ENCODE data around the gene ACTA2.

DNA sequence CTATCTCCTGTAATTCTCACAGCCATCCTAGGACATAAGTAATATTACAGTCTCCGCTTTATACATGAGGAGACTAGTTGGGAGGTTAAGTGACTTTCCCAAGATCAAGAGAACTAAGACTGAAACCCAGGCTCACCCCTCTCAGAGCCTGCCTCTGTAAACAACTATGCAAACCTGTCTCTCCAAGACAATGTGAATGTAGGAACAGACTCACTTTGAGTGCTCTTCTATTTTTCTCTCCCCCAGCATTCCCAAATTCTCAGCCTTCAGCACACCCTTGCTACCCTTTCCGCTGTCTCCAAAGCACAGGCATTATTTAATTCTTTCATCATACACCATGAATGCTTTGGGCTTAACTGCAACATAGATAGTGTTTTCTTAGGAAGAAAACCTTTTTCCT lies 13.6 kb downstream of the ACTA2 start:
- no peak for TF ChIP-seq POLR2A (IDR thresholded peaks at IDR 0.05)
- TF ChIP-seq, protein P1, sequence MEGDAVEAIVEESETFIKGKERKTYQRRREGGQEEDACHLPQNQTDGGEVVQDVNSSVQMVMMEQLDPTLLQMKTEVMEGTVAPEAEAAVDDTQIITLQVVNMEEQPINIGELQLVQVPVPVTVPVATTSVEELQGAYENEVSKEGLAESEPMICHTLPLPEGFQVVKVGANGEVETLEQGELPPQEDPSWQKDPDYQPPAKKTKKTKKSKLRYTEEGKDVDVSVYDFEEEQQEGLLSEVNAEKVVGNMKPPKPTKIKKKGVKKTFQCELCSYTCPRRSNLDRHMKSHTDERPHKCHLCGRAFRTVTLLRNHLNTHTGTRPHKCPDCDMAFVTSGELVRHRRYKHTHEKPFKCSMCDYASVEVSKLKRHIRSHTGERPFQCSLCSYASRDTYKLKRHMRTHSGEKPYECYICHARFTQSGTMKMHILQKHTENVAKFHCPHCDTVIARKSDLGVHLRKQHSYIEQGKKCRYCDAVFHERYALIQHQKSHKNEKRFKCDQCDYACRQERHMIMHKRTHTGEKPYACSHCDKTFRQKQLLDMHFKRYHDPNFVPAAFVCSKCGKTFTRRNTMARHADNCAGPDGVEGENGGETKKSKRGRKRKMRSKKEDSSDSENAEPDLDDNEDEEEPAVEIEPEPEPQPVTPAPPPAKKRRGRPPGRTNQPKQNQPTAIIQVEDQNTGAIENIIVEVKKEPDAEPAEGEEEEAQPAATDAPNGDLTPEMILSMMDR (IDR thresholded peaks at IDR 0.05) = no peak
- no peak for TF ChIP-seq POLR2AphosphoS5 (IDR thresholded peaks at IDR 0.05)
- TF ChIP-seq EP300 (IDR thresholded peaks at IDR 0.05) = no peak
